HG02678 (cell line): ENCODE data around the gene PREX1.

Experiments used
- ATAC-seq: cut with Tn5 transposase; IDR thresholded peaks from one replicate; pipeline ENCODE4 v1.9.1; 2021; ENCODE audit warnings: mild to moderate bottlenecking, moderate library complexity; ENCODE audit not compliant: unreplicated experiment

Gene PREX1

DNA sequence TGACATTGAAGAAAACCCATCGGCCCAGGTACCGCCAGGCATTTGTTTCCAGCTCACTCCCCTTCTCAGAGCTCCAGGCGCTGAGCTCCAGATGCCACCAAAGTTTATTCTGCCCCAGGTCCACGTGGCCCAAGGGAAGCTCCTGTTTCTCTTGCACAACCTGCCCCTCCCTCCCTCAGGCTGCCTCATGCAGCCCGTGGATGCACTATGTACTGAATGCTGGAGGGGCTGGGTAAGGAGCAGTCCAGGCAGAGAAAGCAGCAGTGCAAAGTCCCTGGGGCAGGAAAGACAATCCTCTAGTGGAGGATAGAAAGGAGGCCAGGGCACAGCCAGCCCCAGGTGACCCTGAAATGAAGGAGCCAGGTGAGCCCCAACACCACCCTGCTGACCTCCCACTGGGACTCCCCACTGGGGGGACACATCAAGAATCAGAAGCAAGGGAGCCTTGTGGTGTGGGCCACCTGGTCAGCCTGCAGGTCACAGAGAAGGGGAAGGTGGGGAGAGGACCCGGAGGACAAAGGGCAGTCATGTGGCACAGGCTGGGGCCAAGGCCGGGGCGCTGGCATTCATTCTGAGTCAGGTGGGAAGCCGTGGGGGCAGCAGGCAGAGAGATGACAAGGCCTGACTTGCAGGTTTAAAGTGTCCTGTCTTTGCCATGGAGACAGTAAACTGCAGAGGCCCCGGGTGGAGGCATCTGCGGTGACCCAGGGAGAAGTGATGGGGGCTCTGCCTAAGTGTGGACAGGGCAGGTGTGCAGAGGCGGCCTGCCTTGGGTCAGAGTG, 230.1 kb downstream of the PREX1 start:
- ATAC-seq: no peak

DNA sequence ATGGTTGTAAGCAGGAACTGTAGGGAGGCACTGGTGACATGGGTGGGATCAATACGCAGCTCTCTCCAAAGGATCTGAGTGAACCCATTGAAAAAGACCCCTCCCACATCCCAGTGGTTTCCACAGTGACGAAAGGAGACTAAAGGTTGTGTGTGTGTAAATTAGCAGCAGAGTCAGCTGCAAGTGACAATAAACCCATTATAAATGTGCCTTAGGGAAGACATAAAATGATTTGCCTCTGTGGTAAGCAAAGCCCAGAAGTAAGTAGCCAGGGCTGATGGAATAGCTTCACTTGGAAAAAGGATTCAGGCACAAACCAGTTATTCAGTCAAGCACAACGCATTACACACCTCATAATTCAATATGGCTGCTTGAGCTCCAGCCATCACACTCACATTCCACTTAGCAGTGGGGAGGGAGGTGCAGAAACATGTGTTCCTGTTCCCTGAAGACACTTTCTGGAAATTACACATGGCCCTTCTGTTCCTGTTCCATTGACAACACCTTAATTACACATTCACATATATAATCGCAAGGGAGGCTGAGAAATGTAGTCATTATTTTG, 231.4 kb downstream of the PREX1 start:
- no peak for ATAC-seq

GRCh38 chr20:48595495-48596333, 232.1 kb downstream of the PREX1 start:
- no peak for ATAC-seq

DNA sequence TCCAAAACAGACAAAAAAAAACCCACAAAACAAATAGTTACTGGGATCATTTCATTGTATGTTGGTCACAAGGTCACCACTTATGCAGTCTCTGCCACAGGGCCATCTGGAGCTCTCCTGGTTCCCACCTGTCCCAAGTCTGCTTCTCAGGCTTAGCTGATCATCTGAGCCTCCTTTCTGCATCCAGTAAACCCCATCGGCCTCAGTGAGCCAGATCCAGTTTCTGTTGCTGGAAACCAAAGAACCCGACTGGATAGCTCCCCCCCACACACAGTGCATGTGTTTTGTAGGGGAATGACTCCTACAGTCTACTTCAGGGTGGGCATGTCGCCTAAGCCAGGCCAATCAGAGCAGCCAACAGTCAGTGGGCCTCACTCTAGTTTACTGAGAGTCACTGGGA, 233.3 kb downstream of the PREX1 start:
- ATAC-seq: no peak

GRCh38 chr20:48592107-48592940, 235.5 kb downstream of the PREX1 start:
- ATAC-seq: no peak

GRCh38 chr20:48586730-48587129, 241.1 kb downstream of the PREX1 start:
- ATAC-seq: no peak

GRCh38 chr20:48585061-48585870, 242.5 kb downstream of the PREX1 start:
- ATAC-seq: no peak

DNA sequence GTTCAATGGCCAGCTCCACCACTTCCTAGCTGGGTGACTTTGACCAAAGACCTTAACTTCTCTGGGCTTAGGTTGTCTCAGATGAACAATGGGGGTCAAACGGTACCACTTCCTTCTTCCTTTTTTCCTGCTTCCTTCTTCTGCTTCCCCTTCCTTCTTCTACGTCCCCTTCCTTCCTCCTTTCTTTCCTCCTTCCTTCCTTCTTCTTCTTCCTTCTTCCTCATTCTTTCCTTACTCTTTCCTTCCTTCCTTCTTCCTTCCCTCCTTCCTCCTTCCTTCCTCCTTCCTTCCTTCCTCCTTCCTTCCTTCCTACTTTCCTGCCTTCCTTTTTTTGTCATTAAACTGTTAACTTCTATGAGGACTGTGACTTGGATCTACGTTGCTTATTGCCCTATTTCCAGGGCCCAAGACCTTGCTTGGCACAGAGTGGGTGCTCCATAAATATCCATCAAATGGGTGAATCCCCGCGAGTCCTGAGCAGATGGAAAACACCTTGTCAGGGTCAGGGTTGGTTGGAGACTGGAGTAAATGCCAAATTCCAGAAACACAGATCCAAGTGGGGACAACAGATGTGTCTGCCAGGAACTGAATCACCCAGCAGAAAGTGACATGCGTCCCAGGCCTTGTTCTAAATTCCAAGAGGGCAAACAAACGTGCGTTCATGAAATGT, 243.3 kb downstream of the PREX1 start:
- no peak for ATAC-seq

DNA sequence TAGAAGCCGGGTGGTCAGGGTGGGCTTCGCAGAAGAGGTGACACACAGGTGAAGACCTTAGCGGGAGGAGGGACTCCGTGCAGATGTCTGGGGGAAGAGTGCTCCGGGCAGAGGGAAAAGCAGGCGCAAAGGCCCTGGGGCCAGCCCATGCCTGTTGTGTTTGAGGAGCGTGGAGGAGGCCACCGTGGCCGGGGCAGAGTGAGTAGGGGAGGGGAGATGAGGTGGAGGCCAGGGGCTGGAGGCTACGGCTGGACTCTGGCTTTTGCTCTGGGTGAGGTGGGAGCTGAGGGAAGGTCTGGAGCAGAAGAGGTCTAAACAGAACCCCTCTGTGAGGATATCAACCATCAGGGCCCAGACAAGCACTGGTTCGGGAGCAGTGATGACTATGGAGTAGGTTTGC, 244.0 kb downstream of the PREX1 start:
- no peak for ATAC-seq

DNA sequence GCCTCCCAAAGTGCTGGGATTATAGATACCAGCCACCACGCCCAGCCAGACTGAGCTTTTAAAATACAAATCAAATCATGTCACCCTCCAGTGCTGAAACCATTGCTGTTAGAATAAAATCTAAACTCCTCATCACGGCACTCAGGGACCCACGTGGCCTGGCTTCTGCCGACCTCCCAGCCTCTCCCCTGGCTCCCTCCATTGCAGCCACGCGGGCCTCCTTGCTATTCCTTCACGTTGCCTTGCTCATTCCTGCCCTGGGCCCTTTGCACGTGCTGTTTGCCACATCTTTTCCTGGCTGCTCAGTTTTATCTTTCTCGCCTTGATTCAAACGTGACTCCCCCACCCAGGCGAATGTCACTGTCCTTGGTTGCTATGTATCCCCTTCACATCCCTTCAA, 244.6 kb downstream of the PREX1 start:
- ATAC-seq: no peak

GRCh38 chr20:48582673-48582985, 245.2 kb downstream of the PREX1 start:
- no peak for ATAC-seq

DNA sequence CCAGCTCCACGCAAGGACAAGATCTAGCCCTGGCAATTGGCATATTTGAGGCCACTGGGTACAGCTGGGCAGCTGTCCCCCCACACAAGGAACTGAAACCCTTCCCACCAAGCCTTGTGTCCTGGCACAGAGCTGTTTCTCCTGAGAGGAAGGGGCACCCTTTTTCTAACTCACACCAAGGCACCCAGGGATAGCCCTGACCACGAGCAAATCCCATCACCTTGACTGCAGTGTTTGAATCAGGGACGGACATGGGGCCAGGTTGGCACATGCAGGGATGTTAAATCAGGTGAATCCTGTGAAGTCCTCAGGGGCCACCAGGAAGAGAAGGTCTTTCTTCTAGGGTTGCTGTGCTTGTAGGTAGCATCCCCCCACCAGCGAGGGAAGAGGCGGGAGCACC, 246.6 kb downstream of the PREX1 start:
- no peak for ATAC-seq

DNA sequence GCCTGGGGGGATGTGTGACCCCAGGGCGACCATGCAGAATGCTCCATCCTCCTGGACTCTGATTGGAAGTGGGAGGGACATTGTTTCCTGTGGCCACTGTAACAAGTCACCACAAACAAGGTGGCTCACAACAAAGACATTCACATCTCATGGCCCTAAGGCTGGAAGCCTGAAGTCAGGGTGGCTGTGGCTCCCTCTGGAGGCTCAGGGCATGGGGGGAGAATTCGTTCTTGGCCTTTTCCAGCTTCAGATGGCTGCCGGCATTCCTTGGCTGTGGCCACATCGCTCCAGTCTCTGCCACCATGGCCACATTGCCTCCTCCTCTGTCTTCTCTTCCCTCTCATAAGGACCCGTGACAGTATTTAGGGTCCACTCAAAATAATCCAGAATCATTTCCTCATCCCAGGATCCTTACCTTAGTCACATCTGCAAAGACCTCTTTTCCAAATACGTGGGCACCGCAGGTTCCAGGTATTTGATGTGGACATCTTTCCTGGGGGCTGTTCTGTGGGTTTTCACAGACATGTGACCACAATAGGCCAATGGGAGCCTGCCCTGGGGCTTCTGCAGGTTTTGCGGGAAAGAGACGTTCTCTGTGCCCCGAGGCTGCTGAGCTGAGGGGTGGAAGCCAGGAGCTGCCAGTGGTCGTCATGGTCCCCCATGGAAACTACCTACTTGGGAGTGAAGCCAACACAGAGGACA, 249.3 kb downstream of the PREX1 start:
- ATAC-seq: no peak

DNA sequence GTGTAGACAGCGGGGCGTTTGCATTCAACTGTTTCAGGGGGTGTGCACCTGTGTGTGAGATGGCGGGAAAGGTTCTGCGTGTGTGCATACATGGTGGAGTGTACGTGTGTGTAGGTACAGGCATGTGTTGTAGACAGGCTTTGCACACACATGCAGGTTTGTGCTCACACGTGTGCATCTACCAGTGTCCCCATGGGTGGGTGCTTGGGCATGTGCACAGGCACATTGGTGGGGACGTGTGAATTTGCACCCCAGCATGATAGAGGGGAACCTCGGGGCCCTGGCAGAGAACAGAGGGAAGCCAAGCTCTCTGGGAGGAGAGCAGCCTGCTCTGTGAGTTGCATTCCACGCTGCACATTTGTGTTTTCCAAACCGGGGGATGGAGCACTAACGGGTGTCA, 250.2 kb downstream of the PREX1 start:
- no peak for ATAC-seq

- ATAC-seq: no peak
These were observed 253.4 kb downstream of the PREX1 start for GRCh38 chr20:48574383-48574782.
